ENCODE measurements around the gene FAM83C.

FAM83C gene

DNA sequence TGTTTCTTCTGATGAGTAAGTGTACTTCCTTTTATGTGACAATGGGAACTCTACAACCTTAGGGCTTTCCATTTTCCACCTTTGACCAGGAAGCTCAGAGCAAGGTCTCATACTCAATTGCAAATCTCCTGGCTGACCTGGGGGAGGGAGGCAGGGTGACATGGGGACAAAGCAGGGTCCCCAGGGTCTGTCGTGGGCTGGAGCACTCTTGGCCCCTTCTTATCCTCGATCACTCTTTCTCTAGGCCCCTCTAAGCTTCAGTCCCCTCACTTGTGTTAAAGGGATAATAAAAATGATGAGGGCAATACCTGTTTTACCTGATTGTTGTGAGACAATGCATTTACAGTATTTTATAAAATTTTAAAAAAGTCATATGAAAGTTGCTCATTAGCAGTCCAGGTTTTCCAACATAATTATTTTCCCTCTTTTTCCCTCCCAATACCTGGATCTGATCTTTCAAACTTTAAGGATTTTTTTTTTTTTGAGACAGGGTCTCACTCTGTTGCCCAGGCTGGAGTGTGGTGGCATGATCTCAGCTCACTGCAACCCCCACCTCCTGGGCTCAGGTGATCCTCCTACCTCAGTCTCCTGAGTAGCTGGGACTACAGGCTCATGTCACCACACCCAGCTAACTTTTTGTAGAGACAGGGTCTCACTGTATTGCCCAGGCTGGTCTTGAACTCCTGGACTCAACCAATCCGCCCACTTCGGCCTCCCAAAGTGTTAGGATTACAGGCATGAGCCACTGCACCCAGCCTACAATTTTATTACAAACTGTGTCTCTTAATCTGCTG is 8.4 kb upstream of the FAM83C start:
- no peak for DNase-seq (ENCODE audit: extremely low read depth in 1 of 2, low read depth in 1 of 2)

GRCh38 chr20:35299780-35300179 is 7.6 kb upstream of the FAM83C start:
- DNase-seq (ENCODE audit: extremely low read depth in 1 of 2, low read depth in 1 of 2), result no peak

GRCh38 chr20:35298264-35298663 is 6.0 kb upstream of the FAM83C start:
- no peak for DNase-seq (ENCODE audit: extremely low read depth in 1 of 2, low read depth in 1 of 2)

GRCh38 chr20:35297740-35298139 is 5.5 kb upstream of the FAM83C start:
- DNase-seq (ENCODE audit: extremely low read depth in 1 of 2, low read depth in 1 of 2), result no peak

DNA sequence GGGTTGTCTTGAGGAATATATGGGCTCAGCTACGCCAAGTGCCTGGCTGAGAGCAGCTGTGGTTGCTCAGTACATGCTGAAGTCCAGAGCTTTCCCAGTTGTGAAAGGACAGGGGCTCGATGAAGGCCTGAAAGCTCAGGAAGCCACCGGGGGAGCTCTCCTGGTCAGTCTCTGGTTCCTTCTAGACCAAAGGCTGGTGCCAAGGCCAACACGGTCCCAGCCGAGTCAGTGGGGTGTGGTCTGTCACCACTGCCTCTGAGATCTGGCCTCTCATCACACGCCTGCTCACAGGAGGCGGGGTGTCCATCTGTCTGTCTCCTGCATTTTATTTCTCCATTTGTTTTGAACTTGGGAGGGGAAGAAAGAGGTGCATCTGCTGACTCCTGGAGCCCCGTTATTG is 4.9 kb upstream of the FAM83C start:
- DNase-seq (ENCODE audit: extremely low read depth in 1 of 2, low read depth in 1 of 2), result no peak

GRCh38 chr20:35296101-35296554 is 3.9 kb upstream of the FAM83C start:
- DNase-seq (ENCODE audit: extremely low read depth in 1 of 2, low read depth in 1 of 2), result no peak

DNA sequence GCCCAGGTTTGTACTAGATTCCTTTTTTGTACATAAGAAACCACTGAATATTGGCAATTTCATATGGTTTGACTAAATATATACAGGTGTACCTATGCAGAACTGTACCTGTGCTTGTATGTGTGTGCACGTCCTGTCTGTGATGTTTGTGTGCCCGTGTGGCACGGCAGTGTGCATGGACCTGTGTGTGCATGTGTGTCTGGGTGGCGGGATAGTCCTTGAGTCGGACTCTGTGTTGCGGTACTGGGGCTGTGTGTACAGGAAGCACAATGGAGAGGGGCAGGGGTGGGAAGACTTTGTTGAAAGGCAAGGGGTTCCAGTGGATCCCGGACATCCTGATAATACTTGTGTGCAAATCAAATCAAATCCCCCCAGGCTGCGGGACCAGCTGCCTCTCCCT is 3.4 kb upstream of the FAM83C start:
- no peak for DNase-seq (ENCODE audit: extremely low read depth in 1 of 2, low read depth in 1 of 2)

DNA sequence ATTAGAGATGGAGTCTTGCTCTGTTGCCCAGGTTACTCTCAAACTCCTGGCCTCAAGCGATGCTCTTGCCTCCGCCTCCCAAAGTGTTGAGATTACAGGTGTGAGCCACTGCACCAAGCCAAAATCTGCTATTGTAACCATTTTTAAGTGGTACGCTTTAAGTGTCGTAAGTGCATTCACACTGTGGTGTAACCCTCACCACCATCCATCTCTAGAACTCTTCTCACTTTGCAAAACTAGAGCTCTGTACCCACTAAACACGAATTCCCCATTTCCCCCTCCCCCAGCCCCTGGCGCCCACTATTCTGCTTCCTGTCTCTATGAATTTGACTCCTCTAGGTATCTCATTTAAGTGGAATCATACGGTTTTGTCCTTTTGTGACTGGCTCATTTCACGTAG is 2.8 kb upstream of the FAM83C start:
- DNase-seq (ENCODE audit: extremely low read depth in 1 of 2, low read depth in 1 of 2), result no peak

DNA sequence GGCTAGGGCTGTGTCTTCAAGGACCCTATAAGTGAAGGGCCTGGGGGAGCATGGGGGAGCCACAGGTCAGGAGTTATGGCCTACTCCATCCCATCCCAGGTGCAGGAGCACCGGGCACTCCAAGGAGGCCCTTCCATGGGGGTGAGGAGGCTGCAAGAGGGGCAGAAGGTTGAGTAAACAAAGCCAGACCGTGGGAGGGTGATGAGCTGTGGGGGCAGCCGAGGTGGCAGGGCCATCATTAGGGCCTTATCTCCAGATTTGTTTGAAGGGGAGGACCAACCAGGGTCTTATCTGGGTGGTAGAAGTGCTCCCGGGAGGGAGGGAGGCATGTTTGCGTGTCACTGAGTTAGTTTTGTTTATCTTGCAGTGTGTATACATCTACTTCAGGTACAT is 2.1 kb upstream of the FAM83C start:
- DNase-seq (ENCODE audit: extremely low read depth in 1 of 2, low read depth in 1 of 2), result no peak

- DNase-seq (ENCODE audit: extremely low read depth in 1 of 2, low read depth in 1 of 2), result no peak
These were observed 1.4 kb upstream of the FAM83C start for GRCh38 chr20:35293303-35294292.

DNA sequence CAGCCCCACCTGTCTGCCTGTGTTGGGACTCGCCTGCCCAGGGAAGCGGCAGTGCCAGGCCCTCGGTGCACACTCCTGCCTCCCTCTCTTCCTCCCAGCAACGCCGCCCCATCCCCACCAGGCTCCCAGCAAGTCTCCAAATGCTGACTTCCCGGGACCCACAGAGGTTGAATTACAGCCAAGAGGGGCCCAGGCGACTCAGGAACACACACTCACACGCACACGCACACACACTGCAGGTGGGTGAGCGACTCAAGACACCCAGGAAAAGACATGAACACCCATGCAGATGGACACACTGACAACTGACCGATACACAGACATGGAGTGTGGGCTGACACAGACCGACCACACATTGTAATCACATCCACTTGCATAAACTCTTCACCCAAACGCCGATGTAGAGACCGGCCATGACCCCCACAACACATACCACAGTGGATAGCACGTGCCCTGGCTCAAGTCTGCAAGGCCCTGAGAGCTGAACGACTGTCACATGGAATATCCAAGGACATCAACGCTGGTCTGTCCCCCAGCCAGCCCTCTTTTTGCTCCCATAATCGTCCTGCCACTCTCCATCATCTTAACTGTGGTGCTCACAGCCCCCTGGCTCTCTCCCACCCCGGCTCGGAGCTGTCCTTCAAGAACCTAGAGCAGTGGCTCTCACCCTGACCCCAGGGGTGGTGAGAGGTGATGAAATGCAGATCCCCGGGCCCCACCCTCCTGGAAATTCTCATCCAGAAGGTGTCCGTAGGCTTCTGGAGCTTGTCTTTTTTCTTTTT is 470 bp upstream of the FAM83C start:
- no peak for DNase-seq (ENCODE audit: extremely low read depth in 1 of 2, low read depth in 1 of 2)

DNA sequence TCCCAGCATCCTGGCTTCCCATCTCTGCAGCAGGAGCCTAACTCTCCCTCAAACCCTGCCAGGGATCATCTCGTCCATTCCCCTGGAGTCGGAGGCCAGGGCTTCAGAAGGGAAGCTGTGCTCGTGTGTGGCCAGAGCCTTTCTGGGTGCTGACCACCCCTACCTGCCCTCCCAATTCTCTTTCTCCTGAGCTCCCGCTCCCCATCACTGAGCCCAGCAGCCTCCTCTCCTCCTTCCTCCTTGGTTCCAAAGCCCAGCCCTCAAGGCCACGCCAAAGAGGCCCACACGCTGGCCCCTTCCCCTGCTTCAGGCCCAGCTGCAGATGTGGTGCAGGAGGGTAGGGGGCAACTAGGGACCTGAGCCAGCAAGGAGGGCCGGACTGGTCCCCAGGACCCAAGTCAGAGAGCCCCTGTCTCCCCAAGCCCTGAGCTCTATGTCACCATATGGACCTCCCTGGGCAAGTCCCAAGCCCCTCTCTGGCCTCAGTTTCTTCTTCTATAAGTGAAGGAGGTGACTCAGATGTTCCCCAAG is 1.3 kb downstream of the FAM83C start:
- DNase-seq (ENCODE audit: extremely low read depth in 1 of 2, low read depth in 1 of 2), result no peak

GRCh38 chr20:35290186-35290886 is 1.9 kb downstream of the FAM83C start:
- no peak for DNase-seq (ENCODE audit: extremely low read depth in 1 of 2, low read depth in 1 of 2)

DNA sequence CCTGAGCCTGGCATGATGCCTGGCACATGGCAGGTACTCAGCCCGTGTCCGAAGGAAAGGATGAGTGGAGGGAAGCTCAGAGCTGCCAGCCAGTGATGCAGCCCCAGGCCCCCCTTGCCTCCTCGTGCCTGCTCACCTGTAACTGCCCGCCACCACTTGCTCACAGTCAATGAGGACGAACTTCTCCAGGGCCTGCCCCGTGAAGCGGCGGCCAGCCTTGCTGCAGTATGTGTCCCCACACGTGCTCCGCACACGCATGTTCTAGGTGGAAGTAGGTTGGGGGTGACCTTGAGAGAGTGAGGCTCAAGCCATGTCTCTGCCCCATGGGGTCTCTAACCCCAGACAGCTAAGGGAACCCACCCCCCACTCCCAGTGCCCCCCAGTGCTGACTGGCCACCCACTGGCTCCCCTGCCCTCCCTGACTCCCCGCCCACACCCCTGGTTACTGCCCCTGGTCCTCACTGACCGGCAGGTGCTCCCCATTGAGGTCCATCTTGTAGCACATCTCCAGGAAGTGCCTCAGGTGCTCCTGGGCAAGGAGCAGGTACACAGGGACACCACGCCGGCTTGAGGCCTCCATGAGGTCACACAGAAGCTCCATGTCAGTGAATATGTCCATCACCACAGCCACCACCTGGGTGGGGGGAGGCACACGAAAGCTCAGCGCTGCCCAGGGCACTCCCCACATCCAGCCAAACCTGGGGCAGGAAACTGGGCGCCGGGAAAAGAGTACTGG is 3.7 kb downstream of the FAM83C start:
- no peak for DNase-seq (ENCODE audit: extremely low read depth in 1 of 2, low read depth in 1 of 2)

- no peak for DNase-seq (ENCODE audit: extremely low read depth in 1 of 2, low read depth in 1 of 2)
These were observed 4.5 kb downstream of the FAM83C start for GRCh38 chr20:35287509-35288324.

DNA sequence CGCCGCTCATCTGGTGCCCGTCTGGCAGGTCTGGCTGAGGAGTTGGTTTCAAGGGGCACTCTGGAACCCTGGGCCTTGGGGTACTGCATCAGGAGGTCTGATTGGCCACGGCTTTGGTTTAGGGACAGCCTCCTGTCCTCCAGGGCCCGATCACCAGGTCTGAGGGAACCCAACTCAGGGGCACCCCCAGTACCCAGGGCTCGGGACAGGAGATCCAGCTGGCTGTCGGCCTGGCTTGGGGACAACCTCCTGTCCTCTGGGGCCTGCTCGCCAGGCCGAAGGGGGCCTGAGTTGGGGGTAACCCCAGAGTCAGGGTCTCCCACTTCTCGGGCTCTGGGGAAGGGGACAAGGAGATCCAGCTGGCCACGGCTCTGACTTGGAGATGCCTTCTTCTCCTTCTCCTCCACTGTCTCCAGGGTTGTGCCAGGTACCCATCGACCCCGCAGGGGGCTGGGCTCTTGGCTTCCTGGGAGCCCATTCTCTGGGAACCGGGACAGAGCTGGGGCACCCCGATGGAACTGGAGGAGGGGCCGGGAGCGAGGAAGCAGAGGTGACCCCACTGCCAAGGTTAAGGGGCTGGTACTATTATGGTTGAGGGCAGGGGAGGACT is 5.2 kb downstream of the FAM83C start:
- no peak for DNase-seq (ENCODE audit: extremely low read depth in 1 of 2, low read depth in 1 of 2)

GRCh38 chr20:35286077-35286898 is 5.9 kb downstream of the FAM83C start:
- DNase-seq (ENCODE audit: extremely low read depth in 1 of 2, low read depth in 1 of 2), result no peak

- no peak for DNase-seq (ENCODE audit: extremely low read depth in 1 of 2, low read depth in 1 of 2)
These were observed 6.5 kb downstream of the FAM83C start for GRCh38 chr20:35285806-35286076.

Data from stimulated activated CD8-positive, alpha-beta memory T cell treated with anti-CD3 and anti-CD28 coated beads, Interleukin-7, amount 100 ng/mL, for 48 hours (primary cell).